ENCODE data around the gene UBE2U.
"Not testable (repeated sequence)": the region's sequence is repeated elsewhere in the genome, so short reads cannot be mapped to it uniquely, and the experiment has no call there.

UBE2U gene

GRCh38 chr1:64242895-64243756, 39.7 kb downstream of the UBE2U start:
- DNase-seq = no peak

- DNase-seq = no peak
Measured at GRCh38 chr1:64243757-64244080, 40.3 kb downstream of the UBE2U start.

- no peak for DNase-seq
Measured at GRCh38 chr1:64245495-64245894, 42.1 kb downstream of the UBE2U start.

- DNase-seq = no peak
Measured at GRCh38 chr1:64246294-64246917, 43.0 kb downstream of the UBE2U start.

- DNase-seq = no peak
Measured at GRCh38 chr1:64248065-64248464, 44.6 kb downstream of the UBE2U start.

- not testable (repeated sequence) for DNase-seq
Measured at GRCh38 chr1:64250472-64250871, 47.0 kb downstream of the UBE2U start.

- DNase-seq = no peak
Measured at GRCh38 chr1:64251971-64252370, 48.5 kb downstream of the UBE2U start.

- not testable (repeated sequence) for DNase-seq
Measured at GRCh38 chr1:64257233-64257632, 53.8 kb downstream of the UBE2U start.

GRCh38 chr1:64258444-64258843, 55.0 kb downstream of the UBE2U start:
- DNase-seq = not testable (repeated sequence)

- no peak for DNase-seq
Measured at GRCh38 chr1:64263335-64263734, 59.9 kb downstream of the UBE2U start.

GRCh38 chr1:64263856-64264255, 60.4 kb downstream of the UBE2U start:
- no peak for DNase-seq

GRCh38 chr1:64265141-64265540, 61.7 kb downstream of the UBE2U start:
- DNase-seq = no peak

- no peak for DNase-seq
Measured at GRCh38 chr1:64266991-64267390, 63.6 kb downstream of the UBE2U start.

GRCh38 chr1:64268653-64269557, 65.5 kb downstream of the UBE2U start:
- DNase-seq = peak; percentile 26

GRCh38 chr1:64269558-64269884, 66.1 kb downstream of the UBE2U start:
- no peak for DNase-seq

- no peak for DNase-seq
Measured at GRCh38 chr1:64280001-64280400, 76.6 kb downstream of the UBE2U start.

- no peak for DNase-seq
Measured at GRCh38 chr1:64282351-64282750, 78.9 kb downstream of the UBE2U start.

GRCh38 chr1:64287071-64287470, 83.6 kb downstream of the UBE2U start:
- DNase-seq = no peak

- no peak for DNase-seq
Measured at GRCh38 chr1:64290420-64290819, 87.0 kb downstream of the UBE2U start.

GRCh38 chr1:64291931-64292330, 88.5 kb downstream of the UBE2U start:
- no peak for DNase-seq

- no peak for DNase-seq
Measured at GRCh38 chr1:64292399-64292798, 89.0 kb downstream of the UBE2U start.

- no peak for DNase-seq
Measured at GRCh38 chr1:64293820-64294219, 90.4 kb downstream of the UBE2U start.

GRCh38 chr1:64295136-64295535, 91.7 kb downstream of the UBE2U start:
- peak; percentile 22 for DNase-seq

GRCh38 chr1:64295561-64295960, 92.1 kb downstream of the UBE2U start:
- DNase-seq = no peak

Measured in NCI-H226 (cell line).